RWPE1 (cell line): ENCODE data around the gene UBE2E2.
"Not testable (repeated sequence)": the region's sequence is repeated elsewhere in the genome, so short reads cannot be mapped to it uniquely, and the experiment has no call there.

Experiments used
- CTCF ChIA-PET: fragments of 350-600 bp; sonication (Branson Sonifier 250); formaldehyde crosslinking; extraction: SDS; loops from one replicate; lab custom pipeline; 2021; lab: Yijun Ruan, JAX
- POLR2A ChIA-PET: fragments of 400-600 bp; formaldehyde crosslinking; extraction: SDS; loops from one replicate; lab custom pipeline; 2020; ENCODE audit warnings: antibody characterized with exemption; ENCODE audit not compliant: low non-redundant PET; lab: Yijun Ruan, JAX
- DNase-seq: peaks from one replicate; pipeline ENCODE4 v3.0.0; 2012; ENCODE audit warnings: low spot score
- H3K27ac ChIP-seq: fragments of 450-650 bp; 2 replicates; pipeline ENCODE4 v1.5.1; 2017
- TF ChIP-seq, protein P1 (sequence below): fragments of 450-650 bp; conservative IDR thresholded peaks from 2 replicates; pipeline ENCODE4 v1.5.1; 2017; ENCODE audit warnings: low read depth, mild to moderate bottlenecking

UBE2E2 gene

DNA sequence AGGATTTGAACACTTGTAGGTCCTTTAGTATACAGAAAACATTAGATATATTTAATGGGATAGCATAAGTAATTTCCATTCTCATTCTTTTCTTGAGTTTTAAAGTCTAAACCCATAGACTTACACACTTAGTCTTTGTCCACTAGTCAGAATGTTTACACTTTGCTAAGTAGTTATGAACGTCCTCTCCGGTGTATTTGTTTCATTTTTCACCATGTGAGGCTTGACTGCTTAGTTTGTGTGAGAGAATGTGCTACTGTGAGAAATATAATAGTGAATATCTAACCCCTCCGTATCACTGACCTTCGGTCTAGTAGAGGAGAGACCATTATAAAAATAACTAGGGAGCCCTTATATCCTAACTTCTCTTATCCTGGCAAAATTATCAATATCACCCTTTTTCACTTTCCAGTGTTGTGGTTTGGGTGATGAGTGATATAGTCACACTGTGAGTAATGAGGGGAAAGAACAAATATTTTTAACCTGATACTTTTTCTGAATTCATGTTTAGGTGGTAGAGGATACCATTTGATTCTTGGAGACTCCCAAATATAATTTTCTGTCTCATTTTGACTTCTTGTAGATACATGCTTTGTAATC is 122.4 kb downstream of the UBE2E2 start:
- ChIA-PET CTCF (no interaction called here), POLR2A (no interaction called here)
- H3K27ac ChIP-seq, result no peak overlapping the region
- DNase-seq, result peak; percentile 23
- TF ChIP-seq, protein P1, sequence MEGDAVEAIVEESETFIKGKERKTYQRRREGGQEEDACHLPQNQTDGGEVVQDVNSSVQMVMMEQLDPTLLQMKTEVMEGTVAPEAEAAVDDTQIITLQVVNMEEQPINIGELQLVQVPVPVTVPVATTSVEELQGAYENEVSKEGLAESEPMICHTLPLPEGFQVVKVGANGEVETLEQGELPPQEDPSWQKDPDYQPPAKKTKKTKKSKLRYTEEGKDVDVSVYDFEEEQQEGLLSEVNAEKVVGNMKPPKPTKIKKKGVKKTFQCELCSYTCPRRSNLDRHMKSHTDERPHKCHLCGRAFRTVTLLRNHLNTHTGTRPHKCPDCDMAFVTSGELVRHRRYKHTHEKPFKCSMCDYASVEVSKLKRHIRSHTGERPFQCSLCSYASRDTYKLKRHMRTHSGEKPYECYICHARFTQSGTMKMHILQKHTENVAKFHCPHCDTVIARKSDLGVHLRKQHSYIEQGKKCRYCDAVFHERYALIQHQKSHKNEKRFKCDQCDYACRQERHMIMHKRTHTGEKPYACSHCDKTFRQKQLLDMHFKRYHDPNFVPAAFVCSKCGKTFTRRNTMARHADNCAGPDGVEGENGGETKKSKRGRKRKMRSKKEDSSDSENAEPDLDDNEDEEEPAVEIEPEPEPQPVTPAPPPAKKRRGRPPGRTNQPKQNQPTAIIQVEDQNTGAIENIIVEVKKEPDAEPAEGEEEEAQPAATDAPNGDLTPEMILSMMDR, result no peak

DNA sequence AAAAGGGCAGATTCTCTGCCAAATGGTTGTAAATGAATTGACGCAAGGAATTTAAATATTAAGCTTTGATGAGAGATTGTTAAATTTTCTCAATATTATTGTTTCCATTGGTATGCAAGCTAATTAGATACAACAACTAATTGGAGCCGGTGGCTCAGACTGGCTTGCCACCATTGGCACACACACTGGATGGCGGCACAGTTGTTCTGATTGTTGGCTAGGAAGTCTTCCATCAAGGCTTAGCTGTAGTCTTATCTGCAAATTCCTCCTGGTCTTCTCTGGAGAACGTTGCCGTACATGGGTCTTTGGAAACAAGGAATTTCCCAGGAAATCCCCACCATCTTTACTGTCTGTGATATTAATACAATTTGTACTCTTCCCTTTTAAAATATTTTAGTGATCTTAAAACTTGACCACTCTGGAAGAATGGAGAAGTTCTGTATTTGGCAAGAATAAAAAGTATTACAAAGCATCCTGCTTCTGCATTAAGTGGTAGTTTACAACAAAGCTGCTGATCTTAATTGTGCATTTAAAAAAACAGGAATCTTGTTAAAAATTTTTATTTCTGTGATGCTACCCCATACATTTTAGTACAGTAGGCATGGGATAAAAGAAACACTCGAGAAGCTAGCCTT is 126.5 kb downstream of the UBE2E2 start:
- no peak for DNase-seq
- H3K27ac ChIP-seq, result no peak overlapping the region
- CTCF ChIA-PET, result no interaction called here
- TF ChIP-seq, protein P1, result no peak
- POLR2A ChIA-PET, result no interaction called here

DNA sequence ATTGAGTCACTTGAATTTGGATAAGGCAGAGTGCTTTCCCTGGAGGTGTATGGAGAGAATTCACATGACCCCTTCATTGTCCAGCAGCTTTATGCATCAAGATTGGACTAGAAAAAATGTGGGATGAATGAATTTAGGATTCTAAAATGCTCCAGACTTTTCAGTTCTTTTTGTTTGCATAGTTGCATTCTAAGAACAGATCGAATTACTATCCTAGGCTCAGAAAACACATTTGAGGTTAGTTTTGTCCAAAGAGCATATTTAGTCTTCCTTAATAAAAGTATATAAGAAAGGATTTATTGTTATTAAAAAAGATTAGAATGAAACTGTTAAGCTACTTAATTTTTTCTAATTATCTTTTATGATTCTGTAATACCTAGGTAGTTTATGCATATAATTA is 127.4 kb downstream of the UBE2E2 start:
- ChIA-PET CTCF (no interaction called here), POLR2A (no interaction called here)
- H3K27ac ChIP-seq, result no peak overlapping the region
- DNase-seq, result no peak
- TF ChIP-seq, protein P1, result no peak

- H3K27ac ChIP-seq, result no peak overlapping the region
- ChIA-PET POLR2A (no interaction called here), CTCF (interaction anchor here (0.6 kb wide), 1 partner anchor 257 kb away, joined by 3 read pairs; no protein-coding TSS in a partner anchor)
- TF ChIP-seq, protein P1, result no peak
- DNase-seq, result no peak
Observed at GRCh38 chr3:23331141-23331935, 128.2 kb downstream of the UBE2E2 start.

- POLR2A ChIA-PET, result no interaction called here
- TF ChIP-seq, protein P1, result no peak
- peak; percentile 8 for DNase-seq
- no peak overlapping the region for H3K27ac ChIP-seq
- CTCF ChIA-PET, result no interaction called here
Observed at GRCh38 chr3:23333633-23334032, 130.5 kb downstream of the UBE2E2 start.

DNA sequence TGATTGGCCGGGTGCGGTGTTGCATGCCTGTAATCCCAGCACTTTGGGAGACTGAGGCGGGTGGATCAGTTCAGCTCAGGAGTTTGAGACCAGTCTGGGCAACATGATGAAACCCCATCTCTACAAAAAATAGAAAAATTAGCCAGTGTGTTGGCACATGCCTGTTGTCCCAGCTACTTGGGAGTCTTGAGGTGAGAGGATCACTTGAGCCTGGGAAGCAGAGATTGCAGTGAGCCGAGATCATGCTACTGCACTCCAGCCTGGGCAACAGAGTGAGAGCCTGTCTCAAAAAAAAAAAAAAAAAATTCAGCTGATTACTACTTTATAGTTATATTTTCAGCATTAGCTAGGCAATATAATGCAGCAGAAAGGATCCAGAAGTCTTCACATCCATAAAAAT is 133.7 kb downstream of the UBE2E2 start:
- POLR2A ChIA-PET, CTCF ChIA-PET: not testable (repeated sequence)

More for the DNA sequence above, 133.7 kb downstream of the UBE2E2 start:
- not testable (repeated sequence) for H3K27ac ChIP-seq, DNase-seq
